ENCODE results near the gene PDGFA.

Gene PDGFA

DNA sequence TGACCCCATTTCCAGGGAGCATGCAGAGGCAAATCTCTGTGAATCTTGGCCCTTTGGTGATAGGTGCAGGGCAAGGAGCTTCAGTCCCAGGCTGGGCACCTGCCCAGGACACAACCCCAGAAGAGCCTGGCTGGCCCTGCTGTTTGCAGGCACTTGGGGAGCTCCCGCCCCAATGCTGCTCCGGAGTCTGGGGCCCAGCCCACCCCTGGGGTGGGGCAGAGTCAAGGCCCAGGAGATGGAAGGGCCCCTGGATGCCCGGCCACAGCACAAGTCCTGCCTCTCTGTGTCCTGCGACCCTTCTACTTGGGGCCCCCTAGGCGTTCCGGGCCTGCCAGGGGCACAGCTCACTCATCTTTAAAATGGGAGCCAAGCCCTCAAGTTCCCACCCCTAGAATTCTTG lies 24.7 kb downstream of the PDGFA start:
- in situ Hi-C loops (cut with HindIII; ENCODE audit: low pct_ligation_motif_present, low sequenced_read_pairs): no loop called here
- no peak overlapping the region for H3K4me3 ChIP-seq (ENCODE audit: low read depth, low read length)
- no peak for DNase-seq

DNA sequence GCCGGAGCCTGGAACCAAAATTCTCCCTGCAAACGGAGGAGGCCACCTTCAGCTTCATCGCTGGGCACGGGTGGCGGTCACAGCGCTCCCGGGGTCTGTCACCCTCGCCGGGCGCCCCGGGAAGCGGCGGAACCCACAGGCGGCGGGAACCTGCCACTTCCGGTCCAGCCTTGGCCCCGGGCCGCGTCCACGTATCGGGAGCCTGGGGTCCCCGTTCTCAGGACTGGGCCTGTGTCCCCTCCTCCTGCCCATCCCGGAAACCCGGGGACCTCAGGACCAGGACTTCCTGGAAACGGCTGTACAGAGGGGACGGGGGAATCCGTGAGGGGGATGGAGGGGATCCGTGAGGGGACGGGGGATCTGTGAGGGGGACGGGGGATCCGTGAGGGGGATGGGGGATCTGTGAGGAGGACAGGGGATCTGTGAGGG lies 25.4 kb downstream of the PDGFA start:
- Histone ChIP-seq H3K27me3 (replicated peaks) (no peaks in the 10 kb centered on the region), H3K4me3 (ENCODE audit: low read depth, low read length) (no peak overlapping the region), H3K27ac (no peak overlapping the region), H3K36me3 (replicated peaks) (peaks cover 20% of the 10 kb centered on the region)
- DNase-seq: no peak
- TF ChIP-seq, protein P1, sequence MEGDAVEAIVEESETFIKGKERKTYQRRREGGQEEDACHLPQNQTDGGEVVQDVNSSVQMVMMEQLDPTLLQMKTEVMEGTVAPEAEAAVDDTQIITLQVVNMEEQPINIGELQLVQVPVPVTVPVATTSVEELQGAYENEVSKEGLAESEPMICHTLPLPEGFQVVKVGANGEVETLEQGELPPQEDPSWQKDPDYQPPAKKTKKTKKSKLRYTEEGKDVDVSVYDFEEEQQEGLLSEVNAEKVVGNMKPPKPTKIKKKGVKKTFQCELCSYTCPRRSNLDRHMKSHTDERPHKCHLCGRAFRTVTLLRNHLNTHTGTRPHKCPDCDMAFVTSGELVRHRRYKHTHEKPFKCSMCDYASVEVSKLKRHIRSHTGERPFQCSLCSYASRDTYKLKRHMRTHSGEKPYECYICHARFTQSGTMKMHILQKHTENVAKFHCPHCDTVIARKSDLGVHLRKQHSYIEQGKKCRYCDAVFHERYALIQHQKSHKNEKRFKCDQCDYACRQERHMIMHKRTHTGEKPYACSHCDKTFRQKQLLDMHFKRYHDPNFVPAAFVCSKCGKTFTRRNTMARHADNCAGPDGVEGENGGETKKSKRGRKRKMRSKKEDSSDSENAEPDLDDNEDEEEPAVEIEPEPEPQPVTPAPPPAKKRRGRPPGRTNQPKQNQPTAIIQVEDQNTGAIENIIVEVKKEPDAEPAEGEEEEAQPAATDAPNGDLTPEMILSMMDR (IDR thresholded peaks at IDR 0.05; ENCODE audit: low read depth, low read length, missing control alignments): no peak
- in situ Hi-C loops (cut with HindIII; ENCODE audit: low pct_ligation_motif_present, low sequenced_read_pairs): no loop called here

More for the DNA sequence above, 24.7 kb downstream of the PDGFA start:
- TF ChIP-seq, protein P1 (IDR thresholded peaks at IDR 0.05; ENCODE audit: low read depth, low read length, missing control alignments): no peak
- Histone ChIP-seq H3K27me3 (replicated peaks) (no peaks in the 10 kb centered on the region), H3K27ac (no peak overlapping the region), H3K36me3 (replicated peaks) (peaks cover 26% of the 10 kb centered on the region)

DNA sequence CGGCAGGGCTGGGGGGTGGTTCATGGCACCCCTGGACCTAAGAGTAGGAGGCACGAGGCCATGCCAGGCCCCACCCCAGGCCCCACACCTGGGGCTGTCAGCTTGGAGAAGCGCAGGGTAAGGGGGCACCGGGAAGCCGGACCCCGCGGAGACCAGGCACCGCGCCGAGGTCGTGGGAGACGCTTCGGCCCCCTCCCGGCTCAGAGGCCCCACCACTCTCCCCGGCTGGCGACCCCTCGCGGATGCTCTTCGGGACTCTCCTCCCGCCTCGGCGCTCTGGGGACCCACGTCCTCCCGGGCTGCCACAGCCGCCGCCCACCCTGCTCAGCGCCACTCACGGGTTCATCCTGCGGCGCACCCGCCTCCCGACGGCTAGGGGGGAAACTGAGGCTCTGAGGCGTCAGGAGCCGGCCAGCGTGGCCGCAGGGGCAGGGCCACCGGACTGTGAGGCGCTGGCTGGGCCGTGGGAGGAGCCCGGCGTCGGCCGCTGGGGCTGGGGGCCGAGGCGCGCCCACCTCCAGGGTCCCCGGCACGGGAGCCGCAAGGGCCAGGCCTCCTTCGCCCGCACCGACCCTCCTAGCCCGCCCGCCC lies 25.9 kb downstream of the PDGFA start:
- H3K36me3 ChIP-seq (replicated peaks): peaks cover 15% of the 10 kb centered on the region
- in situ Hi-C loops (cut with HindIII; ENCODE audit: low pct_ligation_motif_present, low sequenced_read_pairs): no loop called here
- no peak overlapping the region for H3K4me3 ChIP-seq (ENCODE audit: low read depth, low read length)
- no peak for DNase-seq
- H3K27me3 ChIP-seq (replicated peaks): no peaks in the 10 kb centered on the region
- TF ChIP-seq, protein P1 (IDR thresholded peaks at IDR 0.05; ENCODE audit: low read depth, low read length, missing control alignments): no peak
- H3K27ac ChIP-seq: no peak overlapping the region

DNA sequence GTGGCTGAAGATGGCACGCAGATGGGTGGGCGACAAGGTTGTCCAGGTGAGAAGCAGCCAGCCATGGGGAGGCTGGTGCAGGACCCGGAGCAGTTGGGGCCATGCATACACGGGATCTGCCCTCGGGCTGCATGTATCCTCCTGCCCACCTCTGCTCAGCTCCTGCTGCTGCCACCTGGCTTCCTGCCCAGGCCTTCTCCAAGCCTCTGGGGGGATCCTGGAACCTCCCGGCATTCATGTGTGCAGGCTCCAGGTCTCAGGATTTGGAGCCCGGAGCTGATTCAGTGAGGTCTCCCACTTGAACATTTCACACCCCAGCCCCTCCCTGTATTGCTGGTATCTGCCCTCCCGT lies 27.0 kb downstream of the PDGFA start:
- Histone ChIP-seq H3K27me3 (replicated peaks) (no peaks in the 10 kb centered on the region), H3K27ac (no peak overlapping the region), H3K4me3 (ENCODE audit: low read depth, low read length) (no peak overlapping the region), H3K36me3 (replicated peaks) (peaks cover 6% of the 10 kb centered on the region)
- TF ChIP-seq, protein P1 (IDR thresholded peaks at IDR 0.05; ENCODE audit: low read depth, low read length, missing control alignments): no peak
- DNase-seq: no peak
- in situ Hi-C loops (cut with HindIII; ENCODE audit: low pct_ligation_motif_present, low sequenced_read_pairs): no loop called here

DNA sequence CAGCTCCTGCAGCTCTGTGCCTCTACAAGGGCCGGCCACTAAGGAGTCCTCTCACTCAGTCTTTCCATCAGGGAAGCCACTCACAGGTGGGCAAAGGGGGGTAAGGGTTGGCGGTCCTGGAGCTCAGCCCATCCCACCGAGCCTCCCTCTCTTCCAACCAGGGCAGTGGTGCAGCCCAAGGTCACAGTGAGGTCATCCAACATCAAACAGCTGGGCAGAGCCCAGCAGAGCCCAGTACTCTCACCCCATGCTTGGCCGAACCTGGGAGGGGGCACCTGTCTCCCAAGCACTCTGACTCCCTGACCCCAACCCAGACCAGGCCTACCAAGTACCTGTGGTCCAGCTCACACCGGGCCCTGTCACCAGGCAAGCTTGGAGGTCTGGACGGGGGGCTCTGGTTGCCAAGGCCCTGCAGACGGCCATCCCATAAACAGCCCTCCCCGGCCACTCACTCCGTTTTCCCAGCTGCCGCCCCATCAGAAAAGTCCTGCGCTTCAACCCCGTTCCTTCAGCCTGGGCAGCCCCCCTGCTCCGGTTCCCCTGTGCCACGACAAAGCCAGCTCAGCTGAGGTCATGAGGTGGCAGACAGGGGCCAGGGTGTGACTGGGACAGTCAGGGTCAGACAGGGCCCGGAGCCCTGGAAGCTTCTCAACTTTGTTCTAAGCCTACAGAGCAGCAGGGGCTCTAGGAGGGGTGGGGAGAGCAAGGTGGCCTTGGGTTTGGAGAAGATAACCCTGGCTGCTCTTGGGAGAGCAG lies 27.5 kb downstream of the PDGFA start:
- in situ Hi-C loops (cut with HindIII; ENCODE audit: low pct_ligation_motif_present, low sequenced_read_pairs): no loop called here
- H3K4me3 ChIP-seq (ENCODE audit: low read depth, low read length): no peak overlapping the region
- H3K27ac ChIP-seq: no peak overlapping the region
- peaks cover 2% of the 10 kb centered on the region for H3K27me3 ChIP-seq (replicated peaks)
- TF ChIP-seq, protein P1 (IDR thresholded peaks at IDR 0.05; ENCODE audit: low read depth, low read length, missing control alignments): no peak
- H3K36me3 ChIP-seq (replicated peaks): peaks cover 6% of the 10 kb centered on the region
- no peak for DNase-seq

Data from brain microvascular endothelial cell (primary cell).